Suppressor macrophage treated with lipopolysaccharide for 4 hours (primary cell): ENCODE data around the gene TPRN.

Experiments
- DNase-seq: peaks from one replicate; pipeline ENCODE4 v3.0.0-alpha.2; 2020

Gene TPRN

GRCh38 chr9:137157618-137158415 is 42.7 kb downstream of the TPRN start:
- no peak for DNase-seq

- peak; percentile 71 for DNase-seq
These were observed 43.8 kb downstream of the TPRN start for GRCh38 chr9:137156567-137157375.

- DNase-seq, result no peak
These were observed 47.6 kb downstream of the TPRN start for GRCh38 chr9:137152844-137153405.

GRCh38 chr9:137150617-137151457 is 49.7 kb downstream of the TPRN start:
- peak; percentile 90 for DNase-seq

- no peak for DNase-seq
These were observed 50.5 kb downstream of the TPRN start for GRCh38 chr9:137149942-137150616.

GRCh38 chr9:137149363-137149762 is 51.2 kb downstream of the TPRN start:
- DNase-seq, result no peak

- no peak for DNase-seq
These were observed 51.9 kb downstream of the TPRN start for GRCh38 chr9:137148661-137149060.

GRCh38 chr9:137148242-137148641 is 52.3 kb downstream of the TPRN start:
- DNase-seq, result no peak

- no peak for DNase-seq
These were observed 52.8 kb downstream of the TPRN start for GRCh38 chr9:137147793-137148160.

GRCh38 chr9:137147091-137147792 is 53.3 kb downstream of the TPRN start:
- DNase-seq, result no peak

GRCh38 chr9:137146527-137146918 is 54.0 kb downstream of the TPRN start:
- no peak for DNase-seq

GRCh38 chr9:137145731-137146526 is 54.6 kb downstream of the TPRN start:
- no peak for DNase-seq

- DNase-seq, result no peak
These were observed 57.1 kb downstream of the TPRN start for GRCh38 chr9:137143459-137143858.

- DNase-seq, result no peak
These were observed 58.3 kb downstream of the TPRN start for GRCh38 chr9:137141976-137142936.
